Islet of Langerhans (tissue), 1 donor: ENCODE measurements around the gene THEMIS2.

Experiments
- FAIRE-seq: peaks from one replicate; lab custom pipeline; 2011; peaks lifted over from hg19 to GRCh38; lab: Jason Lieb, UNC

THEMIS2 gene

DNA sequence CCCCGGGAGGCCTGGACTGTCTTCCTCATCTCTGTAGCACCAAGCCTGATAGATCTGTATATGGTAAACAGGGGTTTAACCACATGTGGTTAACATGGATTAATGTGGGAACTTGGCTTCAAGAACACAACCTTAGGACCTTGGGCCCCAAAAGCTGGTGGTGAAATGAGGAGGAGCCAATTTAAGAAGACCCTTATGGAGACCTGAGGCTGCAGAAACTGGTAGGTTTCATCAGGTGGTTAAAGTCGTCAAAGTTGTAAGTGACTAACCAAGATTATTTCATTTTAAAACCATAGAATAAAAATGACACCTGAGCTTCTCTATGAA lies 14.0 kb downstream of the THEMIS2 start:
- no peak for FAIRE-seq

- no peak for FAIRE-seq
Measured at GRCh38 chr1:27886744-27887143, 14.4 kb downstream of the THEMIS2 start.

DNA sequence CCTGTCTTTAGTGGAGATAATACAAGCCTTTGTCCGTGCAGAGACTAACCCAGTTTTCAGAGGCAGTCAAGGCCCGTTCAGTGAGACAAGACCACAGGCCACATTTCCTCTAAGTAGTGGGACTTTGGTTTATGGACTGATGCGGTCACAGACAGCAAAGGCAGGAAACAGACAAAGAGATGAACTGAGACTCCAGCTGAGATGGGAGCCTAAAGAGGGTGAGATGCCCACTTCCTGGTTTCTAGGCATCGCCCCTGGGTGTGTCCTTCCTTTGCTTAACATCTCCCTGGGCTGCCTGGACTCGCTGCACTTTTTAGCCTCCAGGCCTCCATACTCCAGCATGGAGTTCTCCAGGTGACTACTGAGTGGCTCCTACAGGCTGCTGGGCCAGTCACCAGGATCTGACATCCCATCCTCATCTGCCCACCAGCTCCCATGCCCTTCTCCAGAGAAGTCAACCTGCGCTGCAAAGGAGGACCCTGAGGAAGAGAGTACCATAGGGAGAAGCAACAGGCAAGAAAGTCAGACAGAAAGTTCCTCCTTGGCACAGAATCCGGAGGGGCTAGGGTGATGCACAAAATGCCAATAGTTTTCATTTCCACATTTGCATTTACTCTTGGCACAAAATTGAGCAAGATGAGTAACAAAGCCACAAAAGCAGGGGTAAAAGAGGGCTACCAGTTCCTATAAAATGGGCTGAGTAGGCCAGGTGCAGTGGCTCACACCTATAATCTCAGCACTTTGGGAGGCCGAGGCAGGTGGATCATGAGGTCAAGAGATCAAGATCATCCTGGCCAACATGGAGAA lies 15.1 kb downstream of the THEMIS2 start:
- no peak for FAIRE-seq

DNA sequence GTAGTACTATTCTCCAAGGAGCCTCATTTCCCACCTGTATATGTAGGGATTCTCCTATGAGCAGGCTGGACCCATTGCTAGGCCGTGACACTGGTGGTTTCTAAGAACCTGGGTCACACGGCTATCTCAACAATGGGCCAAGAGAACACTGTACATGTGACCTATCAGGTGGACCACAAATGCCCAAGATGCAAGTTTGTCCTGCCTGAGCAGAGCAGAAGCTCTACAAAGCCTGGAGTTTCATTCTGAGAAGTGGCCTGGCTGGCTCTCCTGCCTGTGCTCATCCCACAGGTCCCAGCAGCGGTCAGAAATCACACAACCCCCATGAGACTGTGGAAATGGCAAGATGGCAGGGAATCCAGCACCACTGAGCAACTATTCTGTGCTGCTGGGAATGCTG lies 17.2 kb downstream of the THEMIS2 start:
- FAIRE-seq, result no peak

DNA sequence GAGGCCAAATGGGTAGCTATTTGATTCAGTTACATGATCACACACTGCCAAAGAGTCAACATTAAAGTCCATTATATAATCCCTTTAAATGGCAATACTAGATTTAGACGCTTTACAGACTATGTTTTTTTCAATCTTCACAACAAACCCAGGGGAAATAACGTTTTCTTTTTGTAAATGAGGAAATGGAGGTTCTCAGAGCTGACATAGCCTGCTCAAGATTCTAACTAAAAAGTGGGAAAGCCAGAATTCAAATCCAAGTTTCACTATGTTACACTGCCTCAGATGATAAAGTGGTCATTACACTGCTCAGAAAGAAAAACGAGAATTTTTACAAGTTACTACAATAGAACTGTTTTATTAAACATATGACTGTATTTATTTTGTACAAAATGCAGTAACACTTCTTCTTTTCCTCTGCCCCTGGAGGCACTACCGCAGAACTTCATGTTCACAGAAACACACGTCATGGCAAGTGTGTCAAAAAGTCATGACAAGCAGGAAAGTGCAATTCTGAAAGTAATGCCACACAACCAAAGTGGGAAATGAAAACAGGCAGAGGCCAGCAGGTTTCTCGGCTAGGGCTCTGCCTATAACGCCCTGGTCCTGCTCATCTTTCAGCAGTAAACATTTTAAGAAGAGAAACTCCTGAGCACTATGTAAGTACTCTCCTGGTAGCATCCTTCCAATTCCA lies 19.0 kb downstream of the THEMIS2 start:
- no peak for FAIRE-seq

DNA sequence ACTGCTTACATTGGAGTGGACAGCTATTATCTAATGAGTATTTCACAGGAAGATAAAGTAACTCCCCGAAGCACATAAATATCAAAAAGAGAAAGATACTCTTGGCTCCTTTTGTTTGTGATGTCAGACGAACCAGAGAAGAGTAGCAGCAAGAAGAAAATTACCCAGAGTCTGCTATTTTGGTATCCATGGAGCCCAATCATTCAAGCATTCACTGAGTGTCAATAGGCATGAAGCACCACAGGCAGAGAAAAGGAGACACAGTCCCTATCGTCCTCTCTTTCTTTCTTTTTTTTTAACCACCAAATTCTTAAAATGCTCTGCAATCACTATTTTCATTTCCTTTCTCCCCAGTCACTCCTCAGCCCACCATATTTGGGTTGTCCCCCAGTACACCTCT lies 22.2 kb downstream of the THEMIS2 start:
- FAIRE-seq, result peak; percentile 81

GRCh38 chr1:27906759-27907158 lies 34.4 kb downstream of the THEMIS2 start:
- no peak for FAIRE-seq

DNA sequence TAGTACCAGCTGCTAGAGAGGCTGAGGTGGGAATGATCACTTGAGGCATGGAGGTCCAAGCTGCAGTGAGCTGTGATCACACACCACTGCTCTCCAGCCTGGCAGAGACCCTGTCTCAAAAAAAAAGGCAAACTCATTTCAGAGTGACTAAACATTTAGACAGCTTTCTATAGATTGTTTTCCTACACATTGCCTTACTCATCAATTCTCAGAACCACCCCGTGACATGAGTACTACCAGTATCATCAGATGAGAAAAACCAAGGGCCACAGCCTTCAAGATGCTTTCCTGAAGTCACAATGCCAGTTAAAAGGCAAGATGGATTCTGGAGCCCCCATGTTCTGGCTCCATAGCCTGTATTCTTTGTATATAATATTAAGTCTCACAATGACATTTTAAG lies 40.1 kb downstream of the THEMIS2 start:
- FAIRE-seq, result no peak

GRCh38 chr1:27915082-27915575 lies 42.8 kb downstream of the THEMIS2 start:
- FAIRE-seq, result no peak

GRCh38 chr1:27922272-27922671 lies 49.9 kb downstream of the THEMIS2 start:
- no peak for FAIRE-seq

DNA sequence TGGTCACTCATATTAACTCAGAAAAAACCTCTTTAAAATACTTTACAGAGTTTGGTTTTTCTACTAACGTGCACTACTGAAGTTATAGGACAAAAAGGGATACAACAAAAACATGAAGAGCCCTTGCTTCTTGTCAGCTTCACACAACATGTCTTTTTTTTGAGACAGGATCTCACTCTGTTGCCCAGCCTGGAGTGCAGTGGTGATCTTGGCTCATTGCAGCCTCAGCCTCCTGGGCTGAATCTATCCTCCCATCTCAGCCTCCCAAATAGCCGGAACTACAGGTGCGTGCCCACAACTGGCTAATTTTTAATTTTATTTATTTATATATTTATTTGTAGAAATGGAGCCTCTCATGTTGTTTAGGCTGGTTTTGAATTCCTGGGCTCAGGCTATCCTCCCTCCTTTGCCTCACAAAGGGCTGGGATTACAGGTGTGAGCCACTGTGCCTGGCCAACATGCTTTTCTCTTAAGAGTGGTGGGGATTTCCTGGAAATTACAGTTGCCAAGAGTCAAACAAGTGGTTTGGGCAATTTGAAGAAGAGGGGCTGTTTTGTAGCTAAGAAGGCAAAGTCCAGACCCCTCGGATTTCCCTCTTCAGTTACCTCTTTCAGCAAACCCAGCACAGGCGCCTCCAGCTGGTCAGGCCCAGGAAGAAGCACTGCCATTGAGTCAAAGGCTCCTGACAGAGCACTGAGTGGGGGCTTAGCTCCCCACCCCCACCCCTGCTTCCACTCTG lies 56.0 kb downstream of the THEMIS2 start:
- no peak for FAIRE-seq

- no peak for FAIRE-seq
Measured at GRCh38 chr1:27931184-27931583, 58.8 kb downstream of the THEMIS2 start.

DNA sequence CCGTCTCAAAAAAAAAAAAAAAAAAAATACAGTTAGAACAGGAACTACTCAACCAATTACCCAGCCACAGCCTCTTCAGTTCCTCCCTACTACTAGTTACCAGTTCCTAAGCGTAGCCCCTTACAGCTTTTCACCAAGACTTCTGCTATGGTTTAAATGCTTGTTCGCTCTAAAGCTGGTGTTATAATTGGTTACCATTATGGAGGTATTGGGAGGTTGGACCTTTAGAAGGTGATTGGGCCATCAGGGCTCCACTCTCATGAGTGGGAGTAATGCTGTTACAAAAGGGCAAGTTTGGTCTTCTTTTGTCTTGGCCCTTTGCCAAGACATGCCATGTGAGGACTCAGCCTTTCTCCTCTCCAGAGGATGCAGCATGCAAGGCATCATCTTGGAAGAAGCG lies 59.4 kb downstream of the THEMIS2 start:
- FAIRE-seq, result no peak

DNA sequence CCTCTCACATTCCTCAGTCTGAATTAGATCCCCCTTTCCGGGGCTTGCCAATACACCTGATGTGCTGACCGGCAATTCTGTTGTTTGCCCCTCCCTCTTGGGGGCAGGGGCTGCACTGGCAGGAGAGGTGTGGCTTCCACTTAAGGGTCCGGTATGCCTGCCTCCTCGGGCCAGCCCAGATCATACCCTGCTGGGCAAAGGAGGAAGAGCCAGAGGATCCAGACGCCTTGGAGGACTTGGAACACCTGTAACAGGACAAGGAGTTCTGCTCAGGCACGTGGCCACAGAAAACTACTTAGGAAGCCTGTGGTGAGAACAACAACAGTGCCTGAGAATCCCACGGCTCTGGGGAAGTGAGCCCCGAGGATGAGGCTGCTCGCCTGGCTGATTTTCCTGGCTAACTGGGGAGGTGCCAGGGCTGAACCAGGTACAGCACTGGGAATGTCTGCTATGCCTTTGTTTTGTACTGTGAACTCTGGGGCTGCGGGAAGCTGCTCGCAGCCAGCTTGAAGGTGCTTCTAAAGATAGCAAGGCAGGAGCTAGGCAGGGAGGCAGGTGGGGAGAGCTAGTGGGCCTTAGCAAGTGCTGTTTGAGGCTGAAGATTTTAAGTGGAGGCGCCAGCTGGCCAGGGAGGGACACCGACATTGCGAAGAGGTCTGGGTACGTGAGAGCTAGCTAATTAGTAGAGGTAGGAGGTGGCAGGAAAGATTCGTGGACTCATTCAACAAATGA lies 62.6 kb downstream of the THEMIS2 start, which contains the start of gene SMPDL3B:
Gene SMPDL3B, plus strand, starts transcription at position 183 of the 732 bp plus-strand sequence. Its CDS starts 184 bp downstream, at position 367.
- no peak for FAIRE-seq

- FAIRE-seq, result no peak
Measured at GRCh38 chr1:27935721-27936120, 63.4 kb downstream of the THEMIS2 start.
